Measurements from ENCODE around the gene FMC1. TPM values are rescaled to one million over a fixed set of nuclear protein-coding genes. Genes with fewer than 3 reads are reported as not detected.
"Not testable (repeated sequence)": the region's sequence is repeated elsewhere in the genome, so short reads cannot be mapped to it uniquely, and the experiment has no call there.

FMC1 gene, protein sequence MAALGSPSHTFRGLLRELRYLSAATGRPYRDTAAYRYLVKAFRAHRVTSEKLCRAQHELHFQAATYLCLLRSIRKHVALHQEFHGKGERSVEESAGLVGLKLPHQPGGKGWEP
- polyA plus RNA-seq (2013, experiment 1 of 2; ENCODE audit: insufficient read length) = 6.7 TPM
- 3.3 TPM for polyA plus RNA-seq (2013, experiment 2 of 2; ENCODE audit: insufficient read length)

- peak; percentile 94 for DNase-seq
Measured at GRCh38 chr7:139341058-139341775, at the start of gene FMC1. TSS of gene FMC1 (plus strand) at chr7:139341337. CDS start at chr7:139341385, 48 bp downstream.

- no peak for DNase-seq
Measured at GRCh38 chr7:139292821-139293220, 48.3 kb upstream of the FMC1 start.

GRCh38 chr7:139293534-139293933 is 47.6 kb upstream of the FMC1 start:
- no peak for DNase-seq

- no peak for DNase-seq
Measured at GRCh38 chr7:139294241-139294640, 46.9 kb upstream of the FMC1 start.

DNA sequence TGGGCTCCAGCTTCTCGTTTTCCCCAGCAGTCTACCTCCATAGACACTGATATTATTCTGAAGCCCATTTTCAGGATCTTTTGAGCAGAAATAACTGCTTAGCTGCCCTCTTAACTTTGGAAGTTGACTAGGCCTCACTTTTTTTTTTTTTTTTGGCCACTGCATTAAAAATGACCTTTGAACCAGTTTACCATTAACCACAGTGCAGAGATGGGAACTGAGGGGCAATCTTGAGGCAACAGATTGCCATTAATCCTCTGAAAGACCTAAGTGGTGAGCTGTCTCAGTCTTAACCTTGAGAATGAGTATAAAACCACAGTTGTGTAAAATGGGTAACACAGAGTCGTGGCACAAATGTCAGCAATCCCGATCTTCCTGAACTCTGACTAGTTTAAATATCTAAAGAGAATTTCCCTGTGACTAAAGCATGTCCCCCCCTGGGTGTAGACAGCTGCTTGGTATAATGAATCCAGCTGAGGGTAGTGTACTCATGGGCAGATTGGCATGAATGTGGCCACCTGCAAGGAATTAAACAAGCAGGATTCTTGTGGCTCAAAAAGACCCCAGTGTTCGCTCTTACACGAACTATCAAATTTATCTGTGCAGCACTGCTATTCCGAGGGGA is 46.1 kb upstream of the FMC1 start:
- DNase-seq = no peak

DNA sequence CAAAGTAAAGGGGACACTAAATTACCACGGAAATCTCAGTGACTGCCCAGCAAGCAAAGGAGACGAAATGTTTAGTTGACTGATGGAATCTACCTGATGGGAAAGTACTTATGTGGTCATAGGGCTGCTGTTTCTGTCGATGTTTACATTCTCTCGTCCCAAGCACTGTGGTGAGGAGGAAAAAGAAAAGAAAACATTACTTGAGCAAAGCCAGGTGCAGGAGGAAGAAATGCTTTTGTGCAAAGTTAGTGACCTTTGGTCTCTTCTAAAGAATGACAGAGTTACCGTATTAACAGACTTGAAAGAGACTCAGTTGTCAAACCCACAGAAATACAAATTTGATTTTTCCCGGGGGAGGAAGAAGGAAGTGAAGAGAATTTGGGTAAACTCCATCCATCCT is 43.3 kb upstream of the FMC1 start:
- no peak for DNase-seq

GRCh38 chr7:139299296-139299695 is 41.8 kb upstream of the FMC1 start:
- no peak for DNase-seq

GRCh38 chr7:139300390-139300789 is 40.7 kb upstream of the FMC1 start:
- peak; percentile 15 for DNase-seq

GRCh38 chr7:139304517-139304916 is 36.6 kb upstream of the FMC1 start:
- no peak for DNase-seq

DNA sequence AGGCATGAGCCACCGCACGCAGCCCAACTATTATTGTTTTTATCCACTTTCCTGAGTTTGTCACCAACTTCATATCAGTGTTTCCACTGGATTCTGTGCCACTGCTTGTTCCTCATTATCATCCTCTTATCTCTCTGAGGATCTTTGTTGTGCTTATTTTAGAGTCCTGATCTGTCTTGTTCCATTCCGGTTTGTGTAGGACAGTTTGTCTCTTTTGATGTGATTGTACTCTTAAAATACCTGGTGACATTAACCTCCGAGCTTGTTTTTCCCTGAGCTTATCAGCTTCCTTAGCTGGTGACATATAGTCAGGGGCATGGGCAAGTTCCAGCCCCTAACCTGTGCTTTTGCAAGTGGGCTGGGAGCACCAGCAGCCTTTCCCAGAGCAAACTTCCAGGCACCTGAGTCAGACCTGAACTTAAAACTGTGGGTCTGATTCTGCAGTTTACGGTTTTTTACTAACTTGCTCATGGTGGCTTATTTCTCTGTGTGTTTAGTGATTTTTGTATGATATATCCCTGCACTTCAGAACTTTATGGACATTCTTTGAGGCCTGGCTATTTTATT is 23.1 kb upstream of the FMC1 start:
- DNase-seq = no peak

GRCh38 chr7:139321071-139321745 is 19.9 kb upstream of the FMC1 start:
- peak; percentile 14 for DNase-seq

DNA sequence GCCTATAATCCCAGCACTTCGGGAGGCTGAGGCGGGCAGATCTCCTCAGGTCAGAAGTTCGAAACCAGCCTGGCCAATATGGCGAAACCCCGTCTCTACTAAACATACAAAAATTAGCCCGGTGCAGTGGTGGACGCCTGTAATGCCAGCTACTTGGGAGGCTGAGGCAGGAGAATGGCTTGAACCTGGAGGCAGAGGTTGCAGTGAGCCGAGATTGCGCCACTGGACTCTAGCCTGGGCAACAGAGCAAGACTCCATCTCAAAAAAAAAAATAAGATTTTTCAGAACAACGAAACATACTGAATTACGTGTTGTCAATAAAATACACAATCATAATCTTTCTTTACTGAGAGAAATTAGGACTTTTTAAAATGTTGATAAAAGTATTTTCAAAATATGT is 16.4 kb upstream of the FMC1 start:
- DNase-seq = not testable (repeated sequence)

DNA sequence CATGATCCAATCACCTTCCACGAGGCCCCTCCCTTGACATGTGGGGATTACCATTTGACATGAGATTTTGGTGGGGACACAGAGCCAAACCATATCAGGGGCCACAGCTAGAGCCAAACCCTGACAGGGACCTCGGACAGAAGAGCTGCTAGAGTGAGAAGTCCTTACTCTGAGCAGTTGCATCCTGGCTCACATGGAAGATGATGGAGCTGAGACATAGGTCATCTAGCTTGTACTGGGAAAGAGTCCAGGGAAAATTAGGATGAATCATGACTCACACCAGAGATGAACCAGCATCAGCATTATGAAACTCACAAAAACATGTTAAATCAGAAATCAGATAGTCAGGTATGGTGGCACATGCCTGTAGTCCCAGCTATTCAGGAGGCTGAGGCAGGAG is 12.8 kb upstream of the FMC1 start:
- peak; percentile 71 for DNase-seq

DNA sequence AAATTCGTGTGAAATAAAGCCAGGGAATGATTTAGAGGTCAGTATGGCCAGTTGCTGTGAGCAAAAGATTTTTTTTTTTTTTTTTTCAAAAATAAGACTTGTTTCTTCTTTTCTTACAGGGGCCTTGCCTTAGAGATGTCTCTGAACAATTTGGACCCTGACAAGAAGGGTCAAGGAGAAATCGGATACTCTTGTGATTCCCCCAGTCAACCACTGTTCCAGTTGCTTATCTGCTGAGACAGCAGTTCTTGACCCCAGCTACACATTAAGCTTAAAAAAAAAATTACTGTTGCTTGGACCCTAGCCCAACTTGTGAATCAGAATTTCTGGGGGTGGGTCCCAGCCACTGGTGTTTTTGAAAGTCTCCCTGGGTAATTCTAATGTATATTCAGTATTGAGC is 12.0 kb upstream of the FMC1 start:
- no peak for DNase-seq

DNA sequence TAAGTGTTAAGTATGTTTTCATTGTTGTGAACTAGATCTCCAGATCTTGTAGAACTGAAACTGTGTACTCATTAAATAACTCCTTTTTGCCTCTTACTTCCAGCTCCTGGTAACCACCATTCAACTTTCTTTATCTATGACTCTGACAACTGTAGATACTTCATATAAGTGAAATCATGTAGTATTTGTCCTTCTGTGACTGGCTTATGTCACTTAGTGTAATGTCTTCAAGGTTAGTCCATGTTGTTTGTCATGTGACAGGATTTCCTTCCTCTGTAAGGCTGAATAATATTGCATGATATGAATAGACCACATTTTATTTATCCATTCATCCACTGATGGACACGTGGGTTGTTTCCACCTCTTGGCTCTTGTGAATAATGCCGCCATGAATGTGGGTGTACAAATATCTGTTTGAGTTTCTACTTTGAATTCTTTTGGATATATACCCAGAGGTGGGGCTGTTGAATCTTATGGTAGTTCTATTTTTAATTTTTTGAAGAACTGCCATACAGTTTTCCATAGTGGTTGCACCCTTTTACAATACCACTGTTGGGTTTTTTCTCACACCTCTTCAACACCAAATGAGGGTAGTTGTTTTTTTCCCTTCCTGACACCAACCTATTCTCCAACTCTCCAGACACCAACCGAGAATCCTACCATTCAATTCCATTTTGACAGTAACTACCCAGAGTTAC is 10.7 kb upstream of the FMC1 start:
- no peak for DNase-seq

GRCh38 chr7:139332697-139333359 is 8.3 kb upstream of the FMC1 start:
- DNase-seq = no peak

- DNase-seq = not testable (repeated sequence)
Measured at GRCh38 chr7:139333443-139333842, 7.7 kb upstream of the FMC1 start.

GRCh38 chr7:139334399-139335150 is 6.6 kb upstream of the FMC1 start:
- no peak for DNase-seq

DNA sequence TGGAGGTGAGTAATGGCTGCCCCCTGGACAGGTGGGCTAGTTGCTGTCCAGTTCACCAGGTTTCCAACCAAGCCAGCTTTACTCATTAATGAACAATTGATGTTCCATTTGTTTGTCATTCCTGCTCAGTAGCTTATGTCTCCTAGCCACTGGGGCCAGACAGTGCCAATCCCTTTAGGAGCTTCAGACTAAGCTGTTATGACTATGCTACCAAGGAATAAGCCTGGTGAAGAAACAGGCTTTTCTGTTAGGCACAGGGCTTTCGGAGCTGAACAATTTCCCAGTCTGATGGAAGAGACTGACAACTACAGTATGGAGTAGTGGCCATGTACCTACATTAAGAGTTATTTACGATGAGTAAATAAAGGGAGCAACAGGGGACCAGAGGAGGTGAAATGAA is 2.1 kb upstream of the FMC1 start:
- DNase-seq = no peak

DNA sequence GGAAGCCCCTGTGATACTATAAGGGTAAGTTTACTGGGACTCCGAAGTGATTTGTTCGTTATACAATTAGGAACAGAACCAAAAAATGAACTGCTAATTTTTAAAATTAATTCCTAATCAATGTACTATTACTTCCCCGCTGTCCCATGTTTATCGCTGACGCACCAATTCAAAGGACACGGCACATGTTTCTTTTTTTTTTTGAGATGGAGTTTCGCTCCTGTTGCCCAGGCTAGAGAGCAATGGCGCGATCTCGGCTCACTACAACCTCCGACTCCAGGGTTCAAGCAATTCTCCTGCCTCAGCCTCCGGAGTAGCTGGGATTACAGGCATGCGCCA is 1.5 kb upstream of the FMC1 start:
- no peak for DNase-seq

All from fibroblast of skin of back (primary cell).